ENCODE data around the gene ABTB2.

DNA sequence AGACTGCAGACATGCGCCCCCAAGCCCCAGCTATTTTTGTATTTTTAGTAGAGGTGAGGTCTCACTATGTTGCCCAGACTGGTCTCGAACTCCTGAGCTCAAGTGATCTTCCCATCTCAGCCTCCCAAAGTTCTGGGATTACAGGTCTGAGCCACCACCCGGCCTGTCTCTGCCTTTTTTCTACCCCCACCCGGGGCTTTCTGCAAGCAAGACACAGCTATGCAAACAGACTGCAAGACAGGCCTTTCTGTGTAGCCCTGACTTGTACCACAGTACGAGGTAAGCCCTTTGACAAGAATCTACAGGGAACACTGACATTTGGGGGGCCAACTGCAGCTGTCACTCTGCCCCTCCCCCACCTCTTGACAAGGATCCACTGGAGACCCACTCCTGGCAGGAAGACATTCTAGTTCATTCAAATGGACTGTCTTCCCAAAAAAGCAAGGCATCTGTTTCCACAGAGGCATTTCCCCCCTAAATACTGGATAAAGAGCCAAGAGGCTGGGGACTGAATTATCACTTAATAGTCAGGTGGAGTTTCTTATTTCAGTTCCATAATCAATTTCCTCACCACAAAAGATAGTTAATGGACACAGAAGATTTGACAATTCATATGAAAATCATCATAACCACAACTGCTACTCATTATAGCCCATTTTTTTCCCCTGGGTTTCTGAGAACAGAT is 118.2 kb downstream of the ABTB2 start:
- TF ChIP-seq EZH2 (IDR thresholded peaks at IDR 0.05; ENCODE audit: insufficient read depth, poor library complexity, severe bottlenecking) (no peak), EZH2phosphoT487 (IDR thresholded peaks at IDR 0.05; ENCODE audit: insufficient read depth, low read depth) (no peak)

Measured in GM23248 (cell line).